ENCODE results near the gene LRRC75B.
"Not testable (repeated sequence)": the region's sequence is repeated elsewhere in the genome, so short reads cannot be mapped to it uniquely, and the experiment has no call there.

LRRC75B gene

DNA sequence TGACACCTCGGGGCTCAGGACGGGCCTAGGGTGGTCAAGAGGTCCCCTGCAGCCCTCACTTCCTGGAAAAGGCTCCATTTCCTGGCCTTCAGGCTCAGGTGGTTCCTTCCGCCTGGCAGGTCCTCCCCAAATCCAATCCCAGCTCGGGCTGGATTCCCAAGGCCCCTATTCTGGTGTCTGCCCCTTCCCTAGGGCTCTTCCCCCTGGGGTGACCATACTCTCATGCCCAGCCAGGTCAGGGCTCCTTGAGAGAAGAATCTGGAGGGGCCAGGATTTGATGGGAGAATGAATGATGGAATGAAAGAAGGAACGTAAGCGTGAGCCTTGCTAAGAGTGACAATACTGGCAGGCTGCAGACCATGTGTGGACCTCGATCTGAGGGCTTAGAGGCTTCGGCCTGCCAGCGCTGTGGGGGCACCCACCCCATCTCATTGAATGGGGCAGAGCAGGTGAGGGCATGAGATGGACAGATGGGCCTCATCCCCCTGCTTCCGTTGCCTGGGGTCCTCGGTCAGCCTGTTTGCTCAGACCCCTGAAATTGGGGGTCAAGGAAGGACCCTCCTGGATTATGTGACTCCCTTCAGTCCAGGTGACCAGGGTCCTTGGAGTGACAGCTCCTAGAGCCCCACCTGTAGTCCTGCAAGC lies 9.4 kb upstream of the LRRC75B start:
- H2AK5ac ChIP-seq (ENCODE audit: low read length, severe bottlenecking), result peak overlapping the region; percentile 80
- not testable (repeated sequence) for H3K27me3 ChIP-seq (ENCODE audit: control insufficient read depth in 1 of 2, insufficient read depth in 1 of 2, low read length in 2 of 2); H3K79me1 ChIP-seq (replicated peaks; ENCODE audit: low read length, poor library complexity, severe bottlenecking); H3K18ac ChIP-seq (ENCODE audit: low read depth in 1 of 2, low read length in 2 of 2); H3K36me3 ChIP-seq (ENCODE audit: control insufficient read depth in 1 of 2, insufficient read depth in 2 of 2, low read depth in 1 of 2, low read length in 2 of 2); H4K8ac ChIP-seq (ENCODE audit: low read length); DNase-seq; H3K23ac ChIP-seq (ENCODE audit: low read length in 2 of 2); H3K9ac ChIP-seq (ENCODE audit: low read length); H3K9me3 ChIP-seq (ENCODE audit: control insufficient read depth, low read length); H3K27ac ChIP-seq (ENCODE audit: low read length, poor library complexity, severe bottlenecking); H2AFZ ChIP-seq (ENCODE audit: low read depth, low read length); H3K4me2 ChIP-seq (ENCODE audit: low read length, poor library complexity, severe bottlenecking); H3K14ac ChIP-seq (ENCODE audit: low read length in 2 of 2); H3K4me3 ChIP-seq (ENCODE audit: insufficient read depth in 1 of 2, low read depth in 1 of 2, low read length in 2 of 2); H2BK120ac ChIP-seq (ENCODE audit: low read depth, low read length); H2BK15ac ChIP-seq (ENCODE audit: low read depth, poor library complexity, severe bottlenecking); H4K91ac ChIP-seq (ENCODE audit: low read length); H2BK12ac ChIP-seq (ENCODE audit: low read length in 2 of 2)
- H2BK5ac ChIP-seq (ENCODE audit: low read depth, low read length, poor library complexity, severe bottlenecking), result peak overlapping the region; percentile 66
- peak overlapping the region in 1 of 2 experiments; percentile 58 for H3K4ac ChIP-seq (ENCODE audit: low read depth in 1 of 2, low read length in 2 of 2)
- WGBS, result 93% methylated on average over 11 of the region's 11 CpGs
- peaks cover 44% of the 10 kb centered on the region for H3K4me1 ChIP-seq (ENCODE audit: control insufficient read depth, insufficient read depth, low read depth, low read length)

DNA sequence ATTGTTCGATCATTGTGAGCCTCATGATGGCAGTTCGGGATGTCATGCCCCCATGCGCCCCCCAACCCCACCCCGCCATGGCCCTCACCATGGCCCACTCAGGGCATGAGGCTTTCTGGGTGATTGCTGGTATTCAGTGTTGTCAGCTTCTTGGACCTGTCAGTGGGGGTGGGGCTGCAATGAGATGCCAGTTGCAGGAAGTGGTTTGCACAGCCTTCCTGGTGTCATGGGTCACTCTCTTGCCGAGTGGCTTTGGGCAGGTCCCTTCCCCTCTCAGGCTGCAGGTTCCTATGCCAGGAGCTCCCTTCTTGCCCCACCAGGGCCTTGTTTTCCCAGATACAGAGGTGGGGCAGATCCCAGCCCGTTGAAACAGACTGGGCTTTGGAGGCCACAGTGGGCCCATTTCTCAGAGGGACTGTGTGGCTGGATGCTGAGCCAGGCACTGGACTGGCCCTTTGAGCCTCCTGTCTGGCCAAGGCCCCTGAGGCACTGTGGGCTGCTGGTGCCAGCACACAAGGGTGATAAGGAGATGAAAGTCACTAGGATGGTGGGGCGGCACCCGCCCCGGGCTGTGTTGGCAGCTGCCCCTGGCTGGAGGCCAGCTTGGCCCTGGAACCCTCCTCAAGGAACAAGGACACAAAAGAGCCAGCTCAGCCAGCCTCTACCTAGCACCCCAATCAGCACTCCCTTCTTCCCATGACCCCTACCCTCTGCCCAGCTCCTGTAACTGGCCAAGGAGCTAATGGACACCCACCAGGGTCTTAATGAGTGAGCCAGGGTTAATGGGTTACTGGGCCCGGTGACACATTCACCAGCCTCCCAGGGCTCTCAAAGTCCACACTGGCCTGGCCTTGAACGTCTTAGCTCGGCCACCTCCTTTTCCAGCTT lies 8.6 kb upstream of the LRRC75B start:
- no peak overlapping the region for H3K18ac ChIP-seq (ENCODE audit: low read depth in 1 of 2, low read length in 2 of 2)
- no peak overlapping the region for H3K4me2 ChIP-seq (ENCODE audit: low read length, poor library complexity, severe bottlenecking)
- no peak overlapping the region for H3K9ac ChIP-seq (ENCODE audit: low read length)
- H2AK5ac ChIP-seq (ENCODE audit: low read length, severe bottlenecking), result peak overlapping the region; percentile 14
- 87% methylated on average over 12 of the region's 12 CpGs for WGBS
- peak overlapping the region; percentile 43 for H4K91ac ChIP-seq (ENCODE audit: low read length)
- peak overlapping the region; percentile 36 for H4K8ac ChIP-seq (ENCODE audit: low read length)
- H3K27me3 ChIP-seq (ENCODE audit: control insufficient read depth in 1 of 2, insufficient read depth in 1 of 2, low read length in 2 of 2), result no peaks in the 10 kb centered on the region
- H3K79me1 ChIP-seq (replicated peaks; ENCODE audit: low read length, poor library complexity, severe bottlenecking), result no peaks in the 10 kb centered on the region
- no peaks in the 10 kb centered on the region for H3K36me3 ChIP-seq (ENCODE audit: control insufficient read depth in 1 of 2, insufficient read depth in 2 of 2, low read depth in 1 of 2, low read length in 2 of 2)
- H3K14ac ChIP-seq (ENCODE audit: low read length in 2 of 2), result peak overlapping the region in 1 of 2 experiments; percentile 62
- DNase-seq, result no peak
- no peak overlapping the region for H2BK15ac ChIP-seq (ENCODE audit: low read depth, poor library complexity, severe bottlenecking)
- peak overlapping the region in 1 of 2 experiments; percentile 53 for H3K4ac ChIP-seq (ENCODE audit: low read depth in 1 of 2, low read length in 2 of 2)
- peak overlapping the region; percentile 52 for H2BK5ac ChIP-seq (ENCODE audit: low read depth, low read length, poor library complexity, severe bottlenecking)
- peak overlapping the region in 1 of 2 experiments; percentile 64 for H3K23ac ChIP-seq (ENCODE audit: low read length in 2 of 2)
- H2BK12ac ChIP-seq (ENCODE audit: low read length in 2 of 2), result peak overlapping the region in 1 of 2 experiments; percentile 47
- H2AFZ ChIP-seq (ENCODE audit: low read depth, low read length), result no peak overlapping the region
- no peak overlapping the region for H2BK120ac ChIP-seq (ENCODE audit: low read depth, low read length)
- no peak overlapping the region for H3K27ac ChIP-seq (ENCODE audit: low read length, poor library complexity, severe bottlenecking)
- peaks cover 43% of the 10 kb centered on the region for H3K4me1 ChIP-seq (ENCODE audit: control insufficient read depth, insufficient read depth, low read depth, low read length)
- H3K4me3 ChIP-seq (ENCODE audit: insufficient read depth in 1 of 2, low read depth in 1 of 2, low read length in 2 of 2), result no peak overlapping the region
- H3K9me3 ChIP-seq (ENCODE audit: control insufficient read depth, low read length), result no peaks in the 10 kb centered on the region

DNA sequence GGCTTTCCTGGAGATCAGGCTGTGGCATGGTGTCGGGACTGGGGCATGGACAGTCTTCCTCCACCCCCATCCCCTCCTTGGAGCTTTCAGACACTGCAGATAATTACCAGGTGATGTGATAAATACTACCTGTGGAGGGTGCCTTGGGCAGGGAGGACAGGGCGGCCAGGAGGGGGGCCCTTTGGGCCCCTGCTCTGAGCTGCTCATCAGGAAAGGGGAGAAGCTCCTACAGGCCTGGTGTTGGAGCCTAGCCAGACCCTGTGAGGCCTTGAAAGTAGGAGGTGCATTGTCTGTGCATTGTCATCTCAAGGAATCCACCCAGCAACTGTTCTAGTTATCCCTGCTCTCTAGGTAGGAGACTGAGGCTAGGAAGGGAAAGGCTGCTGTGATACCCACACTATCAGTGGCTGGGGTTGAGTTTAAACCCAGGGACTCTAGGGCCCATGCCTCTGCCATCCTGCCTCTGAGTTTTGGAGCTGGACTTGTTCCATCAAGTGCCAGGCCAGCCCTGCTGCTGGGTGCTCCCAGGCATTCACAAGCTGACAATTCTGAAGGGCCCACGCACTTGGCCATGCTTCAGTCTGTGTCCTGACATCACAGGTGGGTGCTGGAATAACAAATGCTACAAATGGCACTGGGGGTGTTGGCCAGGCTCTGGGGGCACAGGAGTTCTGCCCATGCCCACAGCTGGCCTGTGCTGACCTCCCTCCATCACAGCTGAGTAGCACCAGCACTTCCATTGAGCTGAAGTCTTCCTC lies 7.3 kb upstream of the LRRC75B start:
- WGBS, result 92% methylated on average over 2 of the region's 3 CpGs
- H3K27me3 ChIP-seq (ENCODE audit: control insufficient read depth in 1 of 2, insufficient read depth in 1 of 2, low read length in 2 of 2); H3K4me2 ChIP-seq (ENCODE audit: low read length, poor library complexity, severe bottlenecking): not testable (repeated sequence)

DNA sequence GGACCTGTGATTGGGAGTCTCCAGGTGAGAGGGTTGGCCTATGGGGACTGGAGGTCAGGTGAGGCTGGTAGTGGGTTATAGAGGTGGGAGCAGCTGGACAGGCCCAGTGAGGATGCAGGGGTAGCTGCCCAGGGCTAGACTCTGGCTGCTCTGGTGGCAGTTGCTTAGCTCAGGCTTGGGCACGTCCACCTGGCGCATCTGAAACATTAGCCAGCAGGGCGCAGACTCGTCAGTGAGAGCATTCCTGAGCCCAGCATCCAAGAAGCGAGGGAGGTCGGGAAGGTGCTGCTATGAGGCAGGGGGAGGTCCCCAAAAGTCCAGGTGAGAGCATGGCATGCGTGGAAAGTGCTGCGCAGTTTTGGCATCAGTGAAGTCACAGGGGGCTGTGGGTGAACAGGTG lies 6.6 kb upstream of the LRRC75B start:
- Histone ChIP-seq H2BK12ac (ENCODE audit: low read length in 2 of 2) (no peak overlapping the region), H3K9me3 (ENCODE audit: control insufficient read depth, low read length) (no peaks in the 10 kb centered on the region), H3K4me2 (ENCODE audit: low read length, poor library complexity, severe bottlenecking) (no peak overlapping the region), H2AK5ac (ENCODE audit: low read length, severe bottlenecking) (no peak overlapping the region), H3K36me3 (ENCODE audit: control insufficient read depth in 1 of 2, insufficient read depth in 2 of 2, low read depth in 1 of 2, low read length in 2 of 2) (no peaks in the 10 kb centered on the region), H4K8ac (ENCODE audit: low read length) (no peak overlapping the region), H3K18ac (ENCODE audit: low read depth in 1 of 2, low read length in 2 of 2) (no peak overlapping the region), H2BK5ac (ENCODE audit: low read depth, low read length, poor library complexity, severe bottlenecking) (no peak overlapping the region), H2BK120ac (ENCODE audit: low read depth, low read length) (no peak overlapping the region), H3K79me1 (replicated peaks; ENCODE audit: low read length, poor library complexity, severe bottlenecking) (no peaks in the 10 kb centered on the region), H3K27me3 (ENCODE audit: control insufficient read depth in 1 of 2, insufficient read depth in 1 of 2, low read length in 2 of 2) (no peaks in the 10 kb centered on the region), H3K4me3 (ENCODE audit: insufficient read depth in 1 of 2, low read depth in 1 of 2, low read length in 2 of 2) (no peak overlapping the region), H3K27ac (ENCODE audit: low read length, poor library complexity, severe bottlenecking) (no peak overlapping the region), H2BK15ac (ENCODE audit: low read depth, poor library complexity, severe bottlenecking) (no peak overlapping the region), H2AFZ (ENCODE audit: low read depth, low read length) (no peak overlapping the region), H4K91ac (ENCODE audit: low read length) (no peak overlapping the region), H3K4me1 (ENCODE audit: control insufficient read depth, insufficient read depth, low read depth, low read length) (peaks cover 47% of the 10 kb centered on the region), H3K23ac (ENCODE audit: low read length in 2 of 2) (no peak overlapping the region), H3K9ac (ENCODE audit: low read length) (no peak overlapping the region), H3K14ac (ENCODE audit: low read length in 2 of 2) (no peak overlapping the region), H3K4ac (ENCODE audit: low read depth in 1 of 2, low read length in 2 of 2) (no peak overlapping the region)
- no peak for DNase-seq
- WGBS, result 80% methylated on average over 8 of the region's 8 CpGs

More for the DNA sequence above, 7.3 kb upstream of the LRRC75B start:
- not testable (repeated sequence) for H3K4me3 ChIP-seq (ENCODE audit: insufficient read depth in 1 of 2, low read depth in 1 of 2, low read length in 2 of 2); H3K27ac ChIP-seq (ENCODE audit: low read length, poor library complexity, severe bottlenecking); H3K79me1 ChIP-seq (replicated peaks; ENCODE audit: low read length, poor library complexity, severe bottlenecking); H2BK120ac ChIP-seq (ENCODE audit: low read depth, low read length); H3K36me3 ChIP-seq (ENCODE audit: control insufficient read depth in 1 of 2, insufficient read depth in 2 of 2, low read depth in 1 of 2, low read length in 2 of 2); H2BK5ac ChIP-seq (ENCODE audit: low read depth, low read length, poor library complexity, severe bottlenecking); H4K91ac ChIP-seq (ENCODE audit: low read length); H2BK12ac ChIP-seq (ENCODE audit: low read length in 2 of 2); DNase-seq; H3K9me3 ChIP-seq (ENCODE audit: control insufficient read depth, low read length); H3K23ac ChIP-seq (ENCODE audit: low read length in 2 of 2); H3K9ac ChIP-seq (ENCODE audit: low read length); H2BK15ac ChIP-seq (ENCODE audit: low read depth, poor library complexity, severe bottlenecking); H2AFZ ChIP-seq (ENCODE audit: low read depth, low read length); H3K18ac ChIP-seq (ENCODE audit: low read depth in 1 of 2, low read length in 2 of 2); H4K8ac ChIP-seq (ENCODE audit: low read length); H3K4ac ChIP-seq (ENCODE audit: low read depth in 1 of 2, low read length in 2 of 2)
- peak overlapping the region; percentile 12 for H2AK5ac ChIP-seq (ENCODE audit: low read length, severe bottlenecking)
- peaks cover 43% of the 10 kb centered on the region for H3K4me1 ChIP-seq (ENCODE audit: control insufficient read depth, insufficient read depth, low read depth, low read length)
- H3K14ac ChIP-seq (ENCODE audit: low read length in 2 of 2), result peak overlapping the region in 1 of 2 experiments; percentile 13

All from mesenchymal stem cell (in vitro differentiated cells and primary cell).